Measurements from ENCODE around the gene BARD1.
A peak's percentile ranks its signal among the peaks of the same experiment; 100 is the strongest.
"Not testable (repeated sequence)": the region's sequence is repeated elsewhere in the genome, so short reads cannot be mapped to it uniquely, and the experiment has no call there.

Gene BARD1

DNA sequence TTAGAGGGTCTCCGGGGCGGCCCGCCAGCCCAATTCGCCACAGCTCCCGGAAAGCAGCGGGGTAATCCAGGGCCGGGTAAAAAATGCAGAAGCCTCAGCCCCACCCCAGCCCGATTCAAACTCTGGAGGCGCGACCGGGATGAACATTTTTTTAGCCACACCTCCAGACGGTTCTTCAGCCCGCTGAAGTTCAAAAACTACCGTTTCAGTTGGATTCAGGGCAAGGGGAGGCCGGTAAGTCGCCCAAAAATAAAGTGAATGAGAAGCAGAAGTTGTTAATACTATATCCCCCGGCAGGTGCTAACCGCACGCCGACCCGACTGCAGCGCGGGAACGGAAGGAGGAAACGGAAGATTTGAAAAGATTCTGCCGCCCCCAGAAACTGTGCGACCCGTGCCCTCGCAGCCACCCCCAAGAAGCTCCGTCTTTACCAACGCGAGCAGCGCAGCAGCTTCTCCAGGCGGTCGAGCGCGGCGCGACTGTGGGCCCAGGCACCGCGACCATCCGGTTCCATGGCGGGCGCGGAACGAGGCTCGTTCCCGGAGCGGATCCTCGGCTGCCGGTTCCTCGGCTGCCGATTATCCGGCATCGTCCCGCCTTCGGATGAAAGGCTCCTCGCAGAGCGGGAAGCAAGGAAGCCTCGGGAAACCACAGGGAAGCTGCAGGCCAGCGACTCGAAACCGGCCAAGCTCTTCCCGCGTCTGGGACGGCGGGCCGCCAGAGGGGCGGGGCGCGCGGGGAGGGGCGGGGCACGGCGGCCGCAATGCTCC is at the start of gene BARD1:
TSS of gene BARD1 (minus strand) at position 703 of the 770 bp plus-strand sequence. CDS start at position 589, 114 bp downstream.
- peak; percentile 20 to 24 for DNase-seq (ENCODE audit: low read depth in 2 of 2, low spot score in 1 of 2)

DNA sequence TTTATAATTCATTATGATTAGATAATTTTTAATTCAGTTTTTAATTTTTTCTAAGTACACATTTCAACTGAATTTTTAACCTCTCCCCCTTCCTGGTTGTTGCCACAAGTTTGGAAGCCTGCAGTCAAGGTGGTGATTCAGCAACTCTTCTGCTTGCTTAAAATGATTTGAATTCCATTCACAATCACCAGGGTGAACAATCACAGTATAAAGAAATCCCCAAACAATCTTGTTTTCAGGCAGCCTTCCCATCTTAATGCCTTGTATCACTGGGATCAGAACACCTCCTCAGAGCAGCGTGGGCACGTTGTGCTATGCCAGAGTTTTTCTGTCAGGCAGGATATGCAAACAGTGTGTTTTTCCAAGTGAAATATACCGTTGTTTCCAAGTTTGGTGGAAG is 46.7 kb upstream of the BARD1 start:
- DNase-seq (ENCODE audit: low read depth in 2 of 2, low spot score in 1 of 2): no peak

DNA sequence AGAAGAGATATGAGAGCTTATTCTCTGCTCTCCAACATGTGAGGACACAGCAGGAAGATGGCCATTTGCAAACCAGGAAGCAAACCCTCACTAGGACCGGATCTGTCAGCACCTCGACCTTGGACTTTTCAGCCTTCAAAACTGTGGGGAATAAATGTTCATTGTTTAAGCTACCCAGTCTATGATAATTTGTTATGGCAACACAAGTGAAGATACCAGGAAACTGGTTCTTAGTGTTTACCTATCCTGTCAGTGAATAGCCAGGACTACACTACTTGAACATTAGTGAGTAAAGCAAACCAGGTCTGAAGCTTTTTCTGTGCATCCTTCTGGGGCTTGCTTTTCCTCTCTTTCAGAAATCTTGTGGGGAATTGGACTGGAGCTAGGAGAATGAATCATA is 44.4 kb upstream of the BARD1 start:
- no peak for DNase-seq (ENCODE audit: low read depth in 2 of 2, low spot score in 1 of 2)

DNA sequence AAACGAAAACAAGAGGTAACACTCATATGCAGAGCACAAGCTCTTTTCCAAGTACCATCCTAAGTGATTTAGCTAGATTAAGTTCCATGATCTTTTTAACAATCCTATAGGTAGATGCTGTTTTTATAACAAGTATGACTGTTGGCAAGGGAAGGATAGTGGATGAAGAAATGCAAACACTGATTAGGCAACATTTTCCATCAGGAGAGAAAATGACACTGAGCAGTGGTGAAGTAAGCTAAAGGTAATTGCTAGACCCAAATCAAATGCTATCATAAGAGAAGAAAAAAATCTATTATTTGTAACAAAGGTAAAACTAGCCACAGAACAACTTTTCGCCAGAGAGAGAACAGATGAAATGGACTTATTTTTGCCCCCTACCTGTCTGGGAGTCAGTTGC is 34.3 kb upstream of the BARD1 start:
- DNase-seq (ENCODE audit: low read depth in 2 of 2, low spot score in 1 of 2): no peak

DNA sequence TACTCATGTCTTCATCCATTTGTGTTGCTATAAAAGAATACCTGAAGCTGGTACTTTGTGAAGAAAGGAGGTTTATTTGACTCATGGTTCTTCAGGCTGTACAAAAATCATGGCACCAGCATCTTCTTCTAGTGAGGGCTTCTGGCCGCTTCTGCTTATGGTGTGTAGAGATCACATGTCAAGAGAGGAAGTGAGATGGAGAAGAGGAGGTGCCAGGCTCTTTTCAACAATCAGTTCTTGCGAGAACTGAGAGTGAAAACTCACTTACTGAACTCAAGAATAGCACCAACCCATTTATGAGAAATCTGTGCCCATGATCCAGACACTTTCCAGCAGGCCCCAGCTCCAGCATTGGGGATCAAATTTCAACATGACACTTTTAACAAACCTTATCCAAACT is 30.0 kb upstream of the BARD1 start:
- no peak for DNase-seq (ENCODE audit: low read depth in 2 of 2, low spot score in 1 of 2)

DNA sequence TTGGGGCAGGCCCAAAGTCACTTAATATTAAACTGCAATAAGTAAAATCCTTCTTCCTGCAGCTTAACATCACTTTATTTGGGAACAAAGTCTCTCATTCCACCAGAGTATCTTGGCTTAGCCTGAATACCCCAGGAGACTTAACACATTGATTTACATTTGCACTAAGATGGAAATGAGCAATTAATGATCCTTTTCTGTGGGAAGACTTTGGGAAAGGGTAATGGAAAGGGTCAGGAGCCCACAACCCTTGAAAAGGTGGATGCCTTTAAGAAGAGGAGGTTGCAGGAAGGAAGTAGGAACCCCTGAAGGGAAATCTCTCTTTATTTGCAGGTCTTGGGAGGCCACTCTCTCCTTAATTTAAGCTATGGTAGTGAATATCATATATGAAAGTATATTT is 28.0 kb upstream of the BARD1 start:
- DNase-seq (ENCODE audit: low read depth in 2 of 2, low spot score in 1 of 2): no peak

DNA sequence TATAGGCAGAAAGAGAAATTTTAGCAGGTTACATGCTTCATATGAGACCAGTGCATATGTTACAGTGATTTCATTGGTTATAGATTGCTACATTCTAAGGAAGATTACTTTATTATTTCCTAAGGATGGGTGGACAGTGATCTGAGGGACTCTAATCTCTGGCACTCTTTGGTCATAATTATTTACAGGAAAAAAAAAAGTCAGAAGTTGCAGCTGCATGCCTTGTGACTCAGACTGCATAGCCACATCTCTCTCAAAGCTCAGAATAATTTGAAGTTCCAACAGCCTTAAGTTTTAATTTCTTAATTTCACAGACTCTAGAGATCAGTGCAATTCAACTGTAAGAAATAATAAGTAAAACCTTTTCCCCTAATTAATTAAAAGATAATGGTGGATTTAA is 27.1 kb upstream of the BARD1 start:
- no peak for DNase-seq (ENCODE audit: low read depth in 2 of 2, low spot score in 1 of 2)

DNA sequence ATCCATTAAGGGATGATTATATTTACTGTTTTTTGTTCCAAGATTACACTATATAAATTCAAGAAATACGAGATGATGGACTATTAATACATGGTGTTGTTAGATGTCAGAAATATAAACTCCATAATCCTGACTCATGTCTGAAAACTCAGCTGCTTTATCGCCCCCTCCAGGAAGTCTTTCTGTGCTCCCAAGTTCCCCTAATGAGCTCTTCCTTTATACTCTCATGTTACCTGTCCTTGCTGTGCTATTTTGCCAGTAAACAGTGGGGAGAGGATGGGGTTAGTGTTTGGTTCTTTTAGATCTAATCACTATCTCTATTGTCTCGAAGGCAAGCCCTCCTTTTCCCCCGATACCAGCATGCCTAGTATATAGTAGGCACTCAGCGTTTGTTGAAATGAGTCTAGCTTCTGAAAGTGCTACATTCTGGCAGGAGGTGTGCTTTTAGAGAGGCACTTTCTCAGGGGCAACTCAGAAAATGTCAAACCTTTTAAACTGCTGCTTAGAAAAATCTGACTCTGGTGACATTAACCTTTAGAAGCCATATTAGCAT is 21.4 kb upstream of the BARD1 start:
- no peak for DNase-seq (ENCODE audit: low read depth in 2 of 2, low spot score in 1 of 2)

DNA sequence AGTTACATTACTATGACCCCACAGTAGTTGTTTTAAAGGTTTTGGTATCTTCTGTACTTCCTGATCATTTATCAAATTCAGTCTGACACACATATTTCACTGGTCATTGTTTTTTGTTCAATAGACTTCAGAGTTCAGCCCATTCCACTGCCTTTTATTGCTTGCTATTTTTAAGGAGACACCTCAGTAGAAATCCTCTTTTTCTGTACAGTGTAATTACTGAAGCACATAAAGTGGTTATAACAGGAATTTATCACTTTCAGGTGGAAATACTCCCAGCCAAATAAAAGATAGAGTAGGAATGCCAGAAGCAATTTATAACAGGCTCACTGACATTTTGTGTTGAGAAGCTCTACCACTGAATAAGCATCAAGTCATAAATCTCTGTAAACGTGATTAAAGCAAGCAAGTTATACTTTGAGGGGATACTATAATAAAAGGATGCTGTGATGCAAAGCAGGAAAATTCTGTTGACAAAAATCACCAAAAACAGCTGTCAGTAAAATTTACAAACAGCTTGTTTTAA is 6.6 kb upstream of the BARD1 start:
- no peak for DNase-seq (ENCODE audit: low read depth in 2 of 2, low spot score in 1 of 2)

DNA sequence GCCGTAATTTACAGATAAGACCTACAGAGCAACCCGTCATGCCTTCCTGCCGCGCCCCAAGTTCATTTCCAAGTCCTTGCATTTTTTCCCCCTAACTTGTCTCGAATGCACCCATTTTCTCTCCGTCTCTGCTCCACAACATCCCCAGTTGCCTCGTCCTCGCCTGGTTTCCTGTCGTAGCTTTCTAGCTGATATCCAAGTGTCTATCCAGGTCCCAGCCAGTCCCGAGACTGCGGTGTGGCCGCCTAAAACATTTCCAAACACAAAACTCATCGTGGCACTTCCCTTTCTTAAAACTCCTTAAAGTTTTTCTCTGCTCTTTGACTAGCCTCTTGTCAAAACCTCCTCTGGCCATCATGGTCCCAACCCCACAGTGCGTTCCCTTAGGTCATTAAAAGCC is 1.2 kb upstream of the BARD1 start:
- no peak for DNase-seq (ENCODE audit: low read depth in 2 of 2, low spot score in 1 of 2)

DNA sequence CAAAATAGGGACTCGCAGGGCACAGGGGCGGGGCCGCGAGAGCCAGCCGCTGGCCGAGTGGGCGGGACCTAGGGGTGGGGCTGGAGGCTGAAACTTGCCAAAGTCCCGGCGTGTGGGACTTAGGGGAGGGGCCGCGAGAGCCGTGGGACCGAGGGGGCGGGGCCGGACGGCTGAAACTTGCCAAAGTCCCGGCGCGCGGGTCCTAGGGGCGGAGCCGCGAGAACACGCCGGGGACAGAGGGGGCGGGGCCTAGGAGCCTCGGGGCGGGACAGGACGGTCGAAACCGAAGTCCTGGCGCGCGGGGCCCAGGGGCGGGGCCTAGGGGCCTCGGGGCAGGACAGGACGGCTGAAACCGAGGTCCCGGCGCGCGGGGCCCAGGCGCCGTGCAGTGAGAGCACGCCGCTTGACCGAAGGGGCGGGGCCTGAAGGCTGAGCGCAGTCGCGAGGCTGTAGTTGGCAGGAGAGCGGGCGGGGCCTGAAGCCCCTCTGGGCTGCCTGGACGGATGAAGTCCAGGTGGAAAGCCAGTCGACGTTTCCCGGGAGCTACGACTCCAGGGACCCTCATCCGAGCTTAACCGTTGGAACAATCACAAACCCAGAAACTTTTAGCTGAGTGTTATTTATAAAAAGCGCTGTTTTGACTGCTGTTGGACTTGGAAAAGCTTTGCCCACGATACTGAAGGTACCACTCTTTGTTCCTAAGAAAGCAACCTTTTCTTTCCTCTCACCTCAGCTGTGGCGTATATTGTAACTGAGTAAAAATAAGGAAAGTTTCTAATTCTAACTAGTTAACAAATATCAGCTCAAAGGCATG is 475 bp upstream of the BARD1 start:
- peak; percentile 97 to 98 for DNase-seq (ENCODE audit: low read depth in 2 of 2, low spot score in 1 of 2)

DNA sequence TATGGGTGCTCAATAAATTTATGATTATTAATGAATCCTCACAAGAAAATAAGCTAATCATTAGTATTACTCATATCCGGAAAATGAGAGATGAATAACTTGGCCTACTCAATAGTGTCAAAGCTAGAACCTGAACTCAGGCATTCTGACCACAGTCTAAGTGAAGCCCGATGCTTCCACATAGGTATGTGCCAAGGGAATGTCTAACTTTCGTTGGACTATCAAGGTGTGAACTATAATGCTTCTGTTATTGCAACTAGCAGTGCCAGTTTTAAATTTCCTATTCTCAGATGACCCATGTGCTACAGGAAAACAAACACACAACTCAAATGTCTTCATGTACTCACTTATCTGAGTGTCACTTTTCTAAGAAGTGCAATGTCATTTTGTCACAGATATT is 1.8 kb downstream of the BARD1 start:
- DNase-seq (ENCODE audit: low read depth in 2 of 2, low spot score in 1 of 2): no peak

DNA sequence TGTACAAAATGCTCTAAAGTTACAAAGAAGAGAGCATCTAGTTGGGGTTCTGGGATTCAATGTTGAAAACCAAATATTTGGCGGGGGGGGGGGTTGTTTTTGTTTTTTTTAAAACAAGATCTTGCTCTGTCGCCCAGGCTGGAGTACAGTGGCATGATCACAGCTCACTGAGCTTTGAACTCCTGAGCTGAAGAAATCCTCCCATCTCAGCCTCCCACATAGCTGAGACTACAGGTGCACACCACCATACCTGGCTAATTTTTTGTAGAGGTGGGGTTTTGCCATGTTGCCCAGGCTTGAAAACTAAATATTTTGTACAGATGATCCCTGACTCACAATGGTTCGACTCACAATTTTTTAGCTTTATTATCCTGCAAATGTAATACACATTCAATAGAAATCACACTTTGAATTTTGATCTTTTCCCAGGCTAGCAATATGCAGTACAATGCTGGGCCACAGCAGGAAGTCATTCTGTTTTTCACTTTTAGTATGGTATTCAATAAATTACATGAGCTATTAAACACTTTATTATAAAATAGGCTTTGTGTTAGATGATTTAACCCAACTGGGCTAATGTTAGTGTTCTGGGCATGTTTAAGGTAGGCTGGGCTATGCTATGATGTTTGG is 7.6 kb downstream of the BARD1 start:
- no peak for DNase-seq (ENCODE audit: low read depth in 2 of 2, low spot score in 1 of 2)

DNA sequence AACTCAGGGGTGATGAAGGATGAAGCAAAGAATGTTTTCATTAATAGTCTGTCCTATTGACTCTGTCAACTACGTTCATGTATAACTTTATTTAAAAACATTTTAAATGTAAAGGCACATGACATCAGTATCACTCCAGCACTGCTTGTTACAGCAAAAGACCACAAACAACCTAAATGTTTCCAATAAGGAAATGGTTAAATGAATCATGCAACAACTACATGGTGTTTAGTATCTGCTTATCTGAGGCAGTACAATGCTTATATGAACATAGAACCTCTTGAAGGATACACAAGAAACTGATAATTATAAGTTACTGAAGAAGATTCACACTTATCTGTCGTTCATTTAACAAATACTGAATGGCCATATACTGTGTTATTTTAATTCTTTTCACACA is 8.4 kb downstream of the BARD1 start:
- no peak for DNase-seq (ENCODE audit: low read depth in 2 of 2, low spot score in 1 of 2)

DNA sequence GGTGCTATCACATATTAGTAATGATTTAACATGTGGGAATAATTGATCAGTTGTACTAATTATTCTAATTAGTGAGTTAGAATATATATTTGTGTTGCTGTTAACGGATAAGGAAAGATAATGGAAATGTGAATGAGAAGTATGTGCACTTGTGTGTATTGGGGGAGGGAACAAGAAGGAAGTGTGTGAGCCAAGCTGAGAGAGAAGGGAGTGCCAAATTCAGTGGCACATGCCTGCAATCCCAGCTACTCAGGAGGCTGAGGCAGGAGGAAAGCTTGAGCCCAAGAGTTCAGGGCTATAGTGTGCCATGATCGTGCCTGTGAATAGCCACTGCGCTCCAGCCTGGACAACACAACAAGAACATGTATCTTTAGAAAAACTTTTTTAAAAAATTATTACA is 9.3 kb downstream of the BARD1 start:
- DNase-seq (ENCODE audit: low read depth in 2 of 2, low spot score in 1 of 2): no peak

DNA sequence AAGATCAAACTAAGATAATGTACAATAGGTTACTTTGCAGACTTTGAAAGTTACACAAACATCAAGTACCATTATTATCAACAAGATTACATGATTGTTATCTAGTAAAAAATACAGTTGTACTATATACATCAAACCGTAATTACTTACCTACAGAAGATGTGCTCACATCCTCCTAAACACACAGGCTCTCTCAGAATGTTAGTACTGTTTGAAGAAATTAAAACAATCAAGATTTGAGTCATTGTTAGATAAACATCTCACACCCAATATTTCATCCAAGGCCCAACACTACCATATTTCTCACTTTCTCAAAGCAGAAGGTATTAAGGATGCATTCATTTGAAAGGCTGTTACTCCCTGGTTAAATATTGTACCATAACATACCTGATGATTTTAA is 12.6 kb downstream of the BARD1 start:
- DNase-seq (ENCODE audit: low read depth in 2 of 2, low spot score in 1 of 2): no peak

DNA sequence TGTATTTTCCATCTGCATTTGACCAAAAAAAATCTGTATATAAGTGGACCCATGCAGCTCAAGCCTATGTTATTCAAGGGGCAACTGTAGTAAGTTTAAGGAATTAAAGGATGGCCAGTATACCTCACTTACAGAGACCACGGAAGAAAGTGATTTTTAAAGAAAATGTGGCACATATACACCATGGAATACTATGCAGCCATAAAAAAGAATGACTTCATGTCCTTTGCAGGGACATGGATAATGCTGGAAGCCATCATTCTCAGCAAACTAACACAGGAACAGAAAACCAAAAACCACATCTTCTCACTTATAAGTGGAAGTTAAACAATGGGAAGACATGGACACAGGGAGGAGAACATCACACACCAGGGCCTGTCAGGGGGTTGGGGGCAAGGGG is 26.3 kb downstream of the BARD1 start:
- DNase-seq (ENCODE audit: low read depth in 2 of 2, low spot score in 1 of 2): not testable (repeated sequence)

DNA sequence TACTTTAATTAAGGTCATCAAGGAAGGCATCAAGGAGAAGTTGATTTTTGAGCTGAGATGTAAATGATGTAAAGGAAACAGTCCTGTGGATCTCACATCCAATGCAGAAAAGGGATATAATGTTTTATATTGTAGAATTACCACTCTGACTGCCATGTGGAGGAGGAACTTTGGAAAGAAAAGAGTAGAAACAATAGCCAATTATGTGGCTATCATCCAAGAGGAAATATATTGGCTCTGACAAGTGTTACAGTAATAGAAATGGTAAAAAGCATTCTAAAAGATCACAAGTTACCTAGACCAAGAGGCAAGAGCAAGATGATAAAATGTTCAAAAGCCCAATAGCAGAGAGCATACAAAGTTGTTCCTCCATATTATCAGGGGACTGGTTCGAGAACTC is 26.8 kb downstream of the BARD1 start:
- no peak for DNase-seq (ENCODE audit: low read depth in 2 of 2, low spot score in 1 of 2)

DNA sequence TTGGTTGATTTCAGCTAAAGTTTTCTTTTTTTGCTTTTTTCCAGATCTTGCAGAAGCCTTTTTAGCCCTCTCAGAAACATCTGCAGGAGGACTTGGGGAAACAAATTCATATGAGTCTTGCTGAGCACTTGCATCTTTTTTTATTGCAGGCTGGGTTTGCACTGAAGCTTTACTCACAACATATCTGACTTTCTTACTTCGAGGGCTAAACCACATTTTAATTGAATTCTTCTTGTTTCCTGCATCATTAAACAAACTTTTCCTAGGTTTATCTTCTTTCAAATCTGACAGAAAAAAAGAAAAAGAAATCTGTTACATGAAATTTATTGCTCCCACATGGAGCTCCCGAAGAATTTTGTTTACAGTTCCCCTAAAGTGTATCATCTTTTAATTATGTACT is 28.3 kb downstream of the BARD1 start:
- DNase-seq (ENCODE audit: low read depth in 2 of 2, low spot score in 1 of 2): no peak

DNA sequence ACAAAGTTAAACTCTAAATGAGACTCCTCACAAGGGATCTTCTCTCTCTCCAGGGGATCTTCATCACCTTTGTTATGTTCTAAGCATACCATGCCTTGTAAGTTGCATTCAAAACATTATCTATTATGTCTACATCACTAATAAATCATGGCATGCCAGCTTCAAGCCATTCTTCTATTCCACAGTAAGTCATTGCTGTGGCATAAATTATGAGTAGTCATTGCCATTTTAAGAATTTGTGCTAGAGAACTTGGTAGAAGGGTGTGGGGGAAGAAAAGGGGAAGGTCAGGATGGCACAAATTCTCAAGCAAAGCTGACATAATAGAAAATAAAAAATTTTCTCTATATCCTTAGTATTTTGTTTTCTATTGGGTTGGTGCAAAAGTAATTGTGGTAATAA is 33.5 kb downstream of the BARD1 start:
- DNase-seq (ENCODE audit: low read depth in 2 of 2, low spot score in 1 of 2): no peak

DNA sequence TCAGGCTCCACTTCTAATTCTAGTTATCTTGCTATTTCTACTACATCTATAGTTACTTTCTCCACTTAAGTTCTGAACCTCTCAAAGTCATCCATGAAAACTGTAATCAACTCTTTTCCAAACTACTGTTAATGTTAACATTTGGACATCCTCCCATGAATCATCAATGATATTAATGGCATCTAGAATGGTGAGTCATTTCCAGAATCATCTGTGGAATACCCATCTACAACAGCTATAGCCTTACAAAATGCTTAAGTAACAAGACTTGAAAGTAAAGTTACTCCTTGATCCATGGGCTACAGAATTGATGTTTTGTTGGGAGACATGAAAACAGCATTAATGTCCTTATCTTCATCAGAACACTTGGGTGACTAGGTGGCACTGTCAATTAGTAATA is 35.4 kb downstream of the BARD1 start:
- no peak for DNase-seq (ENCODE audit: low read depth in 2 of 2, low spot score in 1 of 2)

Data from stimulated activated CD8-positive, alpha-beta memory T cell treated with anti-CD3 and anti-CD28 coated beads, Interleukin-4, amount 100 ng/mL, for 4 hours (primary cell).